Loucy (cell line): ENCODE results near the gene SLC7A1.

Source experiments
- H2AFZ ChIP-seq: fragments of 200-600 bp; sonication (generic); 2 replicates; pipeline ENCODE4 v1.6.0; 2016; ENCODE audit warnings: antibody characterized with exemption, mild to moderate bottlenecking, low read length, moderate library complexity
- H3F3A ChIP-seq: fragments of 200-600 bp; 2 replicates; pipeline ENCODE4 v1.6.0; 2016; ENCODE audit warnings: antibody characterized with exemption, low read depth, mild to moderate bottlenecking
- H3K27me3 ChIP-seq: fragments of 200-600 bp; sonication (generic); 2 replicates; pipeline ENCODE4 v1.6.1; 2014; ENCODE audit warnings: low read length, mild to moderate bottlenecking; ENCODE audit not compliant: insufficient read depth, poor library complexity, severe bottlenecking
- H3K36me3 ChIP-seq: fragments of 200-600 bp; sonication (generic); 2 replicates; pipeline ENCODE4 v1.6.1; 2016; ENCODE audit warnings: low read length; ENCODE audit not compliant: insufficient read depth
- H3K4me1 ChIP-seq: fragments of 200-600 bp; sonication (generic); 2 replicates; pipeline ENCODE4 v1.5.1; 2014; ENCODE audit warnings: low read length, mild to moderate bottlenecking; ENCODE audit not compliant: insufficient read depth, poor library complexity, severe bottlenecking
- H3K4me2 ChIP-seq: fragments of 200-600 bp; sonication (generic); 2 replicates; pipeline ENCODE4 v1.6.0; 2014; ENCODE audit warnings: antibody characterized with exemption, low read length, low read depth, mild to moderate bottlenecking; ENCODE audit not compliant: poor library complexity, severe bottlenecking
- H3K4me3 ChIP-seq: fragments of 200-600 bp; sonication (generic); 2 replicates; pipeline ENCODE4 v1.5.1; 2014; ENCODE audit warnings: low read length, mild to moderate bottlenecking, mixed read lengths; ENCODE audit not compliant: poor library complexity, severe bottlenecking
- H3K79me2 ChIP-seq: fragments of 200-600 bp; sonication (generic); 2 replicates; pipeline ENCODE4 v1.6.1; 2014; ENCODE audit warnings: low read length; ENCODE audit not compliant: insufficient read depth
- H3K9ac ChIP-seq: fragments of 200-600 bp; sonication (generic); 2 replicates; pipeline ENCODE4 v1.6.0; 2014; ENCODE audit warnings: mild to moderate bottlenecking, low read depth, low read length, moderate library complexity; ENCODE audit not compliant: poor library complexity, severe bottlenecking
- H3K9me2 ChIP-seq: fragments of 200-600 bp; sonication (generic); replicated peaks from 2 replicates; pipeline ENCODE4 v1.6.1; 2016; ENCODE audit warnings: low read depth, low read length, mixed read lengths
- H3K9me3 ChIP-seq: fragments of 200-600 bp; sonication (generic); 2 replicates; pipeline ENCODE4 v1.6.1; 2014; ENCODE audit warnings: mild to moderate bottlenecking, antibody characterized with exemption, low read length, low read depth; ENCODE audit not compliant: insufficient read depth
- H4K20me1 ChIP-seq: fragments of 200-600 bp; sonication (generic); 2 replicates; pipeline ENCODE4 v1.6.0; 2014; ENCODE audit warnings: antibody characterized with exemption, low read length, mild to moderate bottlenecking; ENCODE audit not compliant: insufficient read depth, poor library complexity, severe bottlenecking
- CTCF ChIP-seq: fragments of 200-600 bp; sonication (generic); conservative IDR thresholded peaks from 2 replicates; pipeline ENCODE4 v1.5.1; 2014; ENCODE audit warnings: mild to moderate bottlenecking, antibody characterized with exemption, low read length
- EZH2phosphoT487 ChIP-seq: fragments of 200-600 bp; IDR thresholded peaks from 2 replicates; pipeline ENCODE4 v1.6.1; 2018; ENCODE audit warnings: antibody characterized with exemption, mild to moderate bottlenecking, moderate library complexity, borderline replicate concordance

Gene SLC7A1

GRCh38 chr13:29613101-29613500 is 17.6 kb upstream of the SLC7A1 start:
- H3K9ac ChIP-seq: no peak overlapping the region
- H3K27me3 ChIP-seq: no peaks in the 10 kb centered on the region
- no peaks in the 10 kb centered on the region for H4K20me1 ChIP-seq
- no peaks in the 10 kb centered on the region for H3K36me3 ChIP-seq
- H3K9me2 ChIP-seq: no peaks in the 10 kb centered on the region
- no peaks in the 10 kb centered on the region for H3K79me2 ChIP-seq
- no peak overlapping the region for H3K4me3 ChIP-seq
- no peaks in the 10 kb centered on the region for H3K9me3 ChIP-seq
- H3F3A ChIP-seq: no peaks in the 10 kb centered on the region
- TF ChIP-seq EZH2phosphoT487 (no peak), CTCF (no peak)
- no peak overlapping the region for H3K4me2 ChIP-seq
- no peaks in the 10 kb centered on the region for H3K4me1 ChIP-seq
- H2AFZ ChIP-seq: no peak overlapping the region

- H3K27me3 ChIP-seq: no peaks in the 10 kb centered on the region
- H3K79me2 ChIP-seq: no peaks in the 10 kb centered on the region
- no peak overlapping the region for H3K4me3 ChIP-seq
- H2AFZ ChIP-seq: no peak overlapping the region
- no peaks in the 10 kb centered on the region for H3K9me2 ChIP-seq
- no peak overlapping the region for H3K4me2 ChIP-seq
- no peaks in the 10 kb centered on the region for H3F3A ChIP-seq
- H3K36me3 ChIP-seq: no peaks in the 10 kb centered on the region
- H4K20me1 ChIP-seq: no peaks in the 10 kb centered on the region
- no peaks in the 10 kb centered on the region for H3K4me1 ChIP-seq
- H3K9me3 ChIP-seq: no peaks in the 10 kb centered on the region
- TF ChIP-seq EZH2phosphoT487 (no peak), CTCF (no peak)
- no peak overlapping the region for H3K9ac ChIP-seq
Measured at GRCh38 chr13:29607465-29607864, 12.0 kb upstream of the SLC7A1 start.

GRCh38 chr13:29605860-29606526 is 10.5 kb upstream of the SLC7A1 start:
- Histone ChIP-seq H3K4me1 (no peaks in the 10 kb centered on the region), H3K79me2 (no peaks in the 10 kb centered on the region), H3K9ac (no peak overlapping the region), H4K20me1 (no peaks in the 10 kb centered on the region), H3K36me3 (no peaks in the 10 kb centered on the region), H3K9me3 (no peaks in the 10 kb centered on the region), H3K27me3 (no peaks in the 10 kb centered on the region), H2AFZ (no peak overlapping the region), H3K4me2 (no peak overlapping the region), H3F3A (no peaks in the 10 kb centered on the region), H3K9me2 (no peaks in the 10 kb centered on the region), H3K4me3 (no peak overlapping the region)
- TF ChIP-seq EZH2phosphoT487 (no peak), CTCF (no peak)
